ENCODE data around the gene NXNL2.

GRCh38 chr9:88511906-88512305 is 23.1 kb upstream of the NXNL2 start:
- TF ChIP-seq CTCF (conservative IDR thresholded peaks at IDR 0.05) (no peak), ZFX (IDR thresholded peaks at IDR 0.05) (no peak)
